Naive B cell (primary cell): ENCODE data around the gene ZP4. TPM values are rescaled to one million over a fixed set of nuclear protein-coding genes. Genes with fewer than 3 reads are reported as not detected.

ENCODE experiments used
- ATAC-seq, 2 donors: fragments of 150-1000 bp; cut with Tn5 transposase; 2 replicates each; pipeline ENCODE4 v1.10.0; 2021; ENCODE audit warnings: low read depth in 2 of 2, mild to moderate bottlenecking in 2 of 2, moderate library complexity in 2 of 2
- DNase-seq: peaks from one replicate; pipeline ENCODE4 v3.0.0; 2022
- H3K27ac Mint-ChIP-seq, 6 donors: one replicate each; pipeline ENCODE4 v1.8.0; 2020 to 2022; ENCODE audit warnings: mild to moderate bottlenecking in 6 of 6, mixed read lengths in 6 of 6, moderate library complexity in 5 of 6, inconsistent platforms in 2 of 6
- H3K27me3 Mint-ChIP-seq, 3 donors: one replicate each; pipeline ENCODE4 v1.8.0; 2021 to 2022; ENCODE audit warnings: mixed read lengths in 3 of 3, mild to moderate bottlenecking in 1 of 3
- H3K36me3 Mint-ChIP-seq, 2 donors: one replicate each; pipeline ENCODE4 v1.8.0; 2020 to 2022; ENCODE audit warnings: mixed read lengths in 2 of 2, inconsistent platforms in 1 of 2, mild to moderate bottlenecking in 1 of 2
- H3K4me1 Mint-ChIP-seq, 3 donors: one replicate each; pipeline ENCODE4 v1.8.0; 2020 to 2022; ENCODE audit warnings: mixed read lengths in 3 of 3, inconsistent platforms in 1 of 3, mild to moderate bottlenecking in 1 of 3, moderate library complexity in 1 of 3
- H3K4me3 Mint-ChIP-seq, 8 donors: one replicate each; pipeline ENCODE4 v1.8.0; 2020 to 2022; ENCODE audit warnings: mild to moderate bottlenecking in 8 of 8, mixed read lengths in 8 of 8, moderate library complexity in 8 of 8, inconsistent platforms in 2 of 8
- H3K9me3 Mint-ChIP-seq, 7 donors: one replicate each; pipeline ENCODE4 v1.8.0; 2020 to 2022; ENCODE audit warnings: mixed read lengths in 7 of 7, mild to moderate bottlenecking in 5 of 7, inconsistent platforms in 2 of 7, moderate library complexity in 1 of 7
- polyA plus RNA-seq, 6 donors: library from polyadenylated mRNA; unstranded; fragments of 300-500 nt; fragmentation: Illumina TruSeq; gene quantifications; one replicate each; pipeline ENCODE4 v1.2.3, GENCODE V29; 2021; ENCODE audit warnings: low read depth in 6 of 6

Gene ZP4
- polyA plus RNA-seq, 6 donors from 2014 or later, result not detected

- DNase-seq (no peak), ATAC-seq (no peak)
- H3K9me3 Mint-ChIP-seq, result peaks cover 0 to 5% (median 0%) of the 10 kb centered on the region in 7 donors
- no peaks in the 10 kb centered on the region for H3K36me3 Mint-ChIP-seq
- H3K4me1 Mint-ChIP-seq, result no peaks in the 10 kb centered on the region
- no peaks in the 10 kb centered on the region for H3K27me3 Mint-ChIP-seq
- no peak overlapping the region for H3K27ac Mint-ChIP-seq
- no peak overlapping the region for H3K4me3 Mint-ChIP-seq
Measured at GRCh38 chr1:237832858-237833257, 57.9 kb downstream of the ZP4 start.
